ENCODE data around the gene MEPE. TPM values are rescaled to one million over a fixed set of nuclear protein-coding genes. Genes with fewer than 3 reads are reported as not detected.

Gene MEPE
- total RNA-seq, 1 experiment from 2014 or later, result not detected

DNA sequence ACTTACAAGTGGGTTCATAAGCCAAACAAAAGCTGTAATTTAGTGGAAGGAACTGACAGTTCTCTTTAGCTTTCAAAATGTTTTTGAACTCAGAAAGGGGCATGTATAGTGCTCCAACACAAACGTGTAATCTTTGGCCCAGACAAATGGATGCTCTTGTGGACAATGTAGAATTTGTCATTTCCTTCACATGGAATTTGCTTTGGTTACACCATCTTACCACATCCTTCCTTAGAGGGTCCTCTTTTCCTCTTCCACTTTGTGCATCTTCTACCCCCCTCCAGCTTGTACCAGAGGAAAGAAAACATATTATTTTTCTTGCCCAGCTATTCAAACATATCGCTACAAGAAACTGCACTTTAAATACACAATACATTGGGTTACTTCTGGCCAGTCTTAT is 42.4 kb downstream of the MEPE start:
- ATAC-seq (no peak), DNase-seq (ENCODE audit: low spot score) (no peak)
- CTCF ChIA-PET, result no interaction called here
- Mint-ChIP-seq H3K27ac (no peak overlapping the region), H3K4me1 (peaks cover 8% of the 10 kb centered on the region), H3K27me3 (ENCODE audit: low read depth) (no peaks in the 10 kb centered on the region), H3K36me3 (no peaks in the 10 kb centered on the region), H3K4me3 (no peak overlapping the region), H3K9me3 (peaks cover 4% of the 10 kb centered on the region)
- POLR2A ChIA-PET, result no interaction called here
- TF ChIP-seq, protein P1, sequence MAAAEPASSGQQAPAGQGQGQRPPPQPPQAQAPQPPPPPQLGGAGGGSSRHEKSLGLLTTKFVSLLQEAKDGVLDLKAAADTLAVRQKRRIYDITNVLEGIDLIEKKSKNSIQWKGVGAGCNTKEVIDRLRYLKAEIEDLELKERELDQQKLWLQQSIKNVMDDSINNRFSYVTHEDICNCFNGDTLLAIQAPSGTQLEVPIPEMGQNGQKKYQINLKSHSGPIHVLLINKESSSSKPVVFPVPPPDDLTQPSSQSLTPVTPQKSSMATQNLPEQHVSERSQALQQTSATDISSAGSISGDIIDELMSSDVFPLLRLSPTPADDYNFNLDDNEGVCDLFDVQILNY (CRISPR knock-in tag; IDR thresholded peaks at IDR 0.05), result no peak
- no peak for TF ChIP-seq TP53 (CRISPR knock-in tag; IDR thresholded peaks at IDR 0.05)
- TF ChIP-seq ZNF219 (CRISPR knock-in tag; IDR thresholded peaks at IDR 0.05; ENCODE audit: borderline replicate concordance), result no peak
- TF ChIP-seq, protein P2, sequence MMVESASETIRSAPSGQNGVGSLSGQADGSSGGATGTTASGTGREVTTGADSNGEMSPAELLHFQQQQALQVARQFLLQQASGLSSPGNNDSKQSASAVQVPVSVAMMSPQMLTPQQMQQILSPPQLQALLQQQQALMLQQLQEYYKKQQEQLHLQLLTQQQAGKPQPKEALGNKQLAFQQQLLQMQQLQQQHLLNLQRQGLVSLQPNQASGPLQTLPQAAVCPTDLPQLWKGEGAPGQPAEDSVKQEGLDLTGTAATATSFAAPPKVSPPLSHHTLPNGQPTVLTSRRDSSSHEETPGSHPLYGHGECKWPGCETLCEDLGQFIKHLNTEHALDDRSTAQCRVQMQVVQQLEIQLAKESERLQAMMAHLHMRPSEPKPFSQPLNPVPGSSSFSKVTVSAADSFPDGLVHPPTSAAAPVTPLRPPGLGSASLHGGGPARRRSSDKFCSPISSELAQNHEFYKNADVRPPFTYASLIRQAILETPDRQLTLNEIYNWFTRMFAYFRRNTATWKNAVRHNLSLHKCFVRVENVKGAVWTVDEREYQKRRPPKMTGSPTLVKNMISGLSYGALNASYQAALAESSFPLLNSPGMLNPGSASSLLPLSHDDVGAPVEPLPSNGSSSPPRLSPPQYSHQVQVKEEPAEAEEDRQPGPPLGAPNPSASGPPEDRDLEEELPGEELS (CRISPR knock-in tag; IDR thresholded peaks at IDR 0.05), result no peak
- no peak for TF ChIP-seq CBFB (CRISPR knock-in tag; IDR thresholded peaks at IDR 0.05; ENCODE audit: low read depth)
- TF ChIP-seq SMAD3 (CRISPR knock-in tag; IDR thresholded peaks at IDR 0.05; ENCODE audit: borderline replicate concordance), result no peak
- TF ChIP-seq ZBTB21 (CRISPR knock-in tag; IDR thresholded peaks at IDR 0.05; ENCODE audit: borderline replicate concordance), result no peak
- TF ChIP-seq ELF4 (CRISPR knock-in tag; IDR thresholded peaks at IDR 0.05; ENCODE audit: low read depth), result no peak
- TF ChIP-seq, protein P3, sequence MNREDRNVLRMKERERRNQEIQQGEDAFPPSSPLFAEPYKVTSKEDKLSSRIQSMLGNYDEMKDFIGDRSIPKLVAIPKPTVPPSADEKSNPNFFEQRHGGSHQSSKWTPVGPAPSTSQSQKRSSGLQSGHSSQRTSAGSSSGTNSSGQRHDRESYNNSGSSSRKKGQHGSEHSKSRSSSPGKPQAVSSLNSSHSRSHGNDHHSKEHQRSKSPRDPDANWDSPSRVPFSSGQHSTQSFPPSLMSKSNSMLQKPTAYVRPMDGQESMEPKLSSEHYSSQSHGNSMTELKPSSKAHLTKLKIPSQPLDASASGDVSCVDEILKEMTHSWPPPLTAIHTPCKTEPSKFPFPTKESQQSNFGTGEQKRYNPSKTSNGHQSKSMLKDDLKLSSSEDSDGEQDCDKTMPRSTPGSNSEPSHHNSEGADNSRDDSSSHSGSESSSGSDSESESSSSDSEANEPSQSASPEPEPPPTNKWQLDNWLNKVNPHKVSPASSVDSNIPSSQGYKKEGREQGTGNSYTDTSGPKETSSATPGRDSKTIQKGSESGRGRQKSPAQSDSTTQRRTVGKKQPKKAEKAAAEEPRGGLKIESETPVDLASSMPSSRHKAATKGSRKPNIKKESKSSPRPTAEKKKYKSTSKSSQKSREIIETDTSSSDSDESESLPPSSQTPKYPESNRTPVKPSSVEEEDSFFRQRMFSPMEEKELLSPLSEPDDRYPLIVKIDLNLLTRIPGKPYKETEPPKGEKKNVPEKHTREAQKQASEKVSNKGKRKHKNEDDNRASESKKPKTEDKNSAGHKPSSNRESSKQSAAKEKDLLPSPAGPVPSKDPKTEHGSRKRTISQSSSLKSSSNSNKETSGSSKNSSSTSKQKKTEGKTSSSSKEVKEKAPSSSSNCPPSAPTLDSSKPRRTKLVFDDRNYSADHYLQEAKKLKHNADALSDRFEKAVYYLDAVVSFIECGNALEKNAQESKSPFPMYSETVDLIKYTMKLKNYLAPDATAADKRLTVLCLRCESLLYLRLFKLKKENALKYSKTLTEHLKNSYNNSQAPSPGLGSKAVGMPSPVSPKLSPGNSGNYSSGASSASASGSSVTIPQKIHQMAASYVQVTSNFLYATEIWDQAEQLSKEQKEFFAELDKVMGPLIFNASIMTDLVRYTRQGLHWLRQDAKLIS (CRISPR knock-in tag; IDR thresholded peaks at IDR 0.05; ENCODE audit: borderline replicate concordance), result no peak

DNA sequence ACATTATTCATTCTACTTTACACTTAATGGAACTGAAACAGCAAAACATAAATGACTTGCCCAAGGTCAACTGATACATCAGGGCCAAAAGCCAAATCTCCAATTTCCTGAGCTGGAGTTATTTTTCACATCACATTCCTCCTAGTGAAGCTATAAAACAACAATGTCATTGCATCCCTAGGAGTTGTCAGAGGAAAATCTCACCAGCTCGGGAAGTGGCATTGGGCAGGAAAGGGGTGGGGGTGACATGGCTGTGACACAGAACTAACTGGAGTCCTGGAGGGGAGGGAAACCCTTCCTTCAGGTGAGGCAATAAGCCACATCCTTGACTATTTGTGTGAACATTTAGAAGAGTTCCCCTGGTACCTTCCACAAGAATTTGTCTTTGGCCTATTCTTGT is 47.3 kb downstream of the MEPE start:
- Mint-ChIP-seq H3K9me3 (peaks cover 4% of the 10 kb centered on the region), H3K36me3 (no peaks in the 10 kb centered on the region), H3K4me3 (no peak overlapping the region), H3K27ac (no peak overlapping the region), H3K4me1 (no peaks in the 10 kb centered on the region), H3K27me3 (ENCODE audit: low read depth) (no peaks in the 10 kb centered on the region)
- ATAC-seq (no peak), DNase-seq (ENCODE audit: low spot score) (no peak)
- ChIA-PET CTCF (no interaction called here), POLR2A (no interaction called here)
- TF ChIP-seq SOX15 (CRISPR knock-in tag; IDR thresholded peaks at IDR 0.05) (no peak), NFE2L1 (CRISPR knock-in tag; IDR thresholded peaks at IDR 0.05) (no peak), TP53 (CRISPR knock-in tag; IDR thresholded peaks at IDR 0.05) (no peak), JAZF1 (CRISPR knock-in tag; IDR thresholded peaks at IDR 0.05) (no peak), ZNF671 (CRISPR knock-in tag; IDR thresholded peaks at IDR 0.05) (no peak), JUN (CRISPR knock-in tag; IDR thresholded peaks at IDR 0.05) (no peak), NR2C2 (CRISPR knock-in tag; IDR thresholded peaks at IDR 0.05) (no peak), GABPB1 (CRISPR knock-in tag; IDR thresholded peaks at IDR 0.05) (no peak), ZNF263 (CRISPR knock-in tag; IDR thresholded peaks at IDR 0.05; ENCODE audit: low read depth) (no peak)
- TF ChIP-seq, protein P4, sequence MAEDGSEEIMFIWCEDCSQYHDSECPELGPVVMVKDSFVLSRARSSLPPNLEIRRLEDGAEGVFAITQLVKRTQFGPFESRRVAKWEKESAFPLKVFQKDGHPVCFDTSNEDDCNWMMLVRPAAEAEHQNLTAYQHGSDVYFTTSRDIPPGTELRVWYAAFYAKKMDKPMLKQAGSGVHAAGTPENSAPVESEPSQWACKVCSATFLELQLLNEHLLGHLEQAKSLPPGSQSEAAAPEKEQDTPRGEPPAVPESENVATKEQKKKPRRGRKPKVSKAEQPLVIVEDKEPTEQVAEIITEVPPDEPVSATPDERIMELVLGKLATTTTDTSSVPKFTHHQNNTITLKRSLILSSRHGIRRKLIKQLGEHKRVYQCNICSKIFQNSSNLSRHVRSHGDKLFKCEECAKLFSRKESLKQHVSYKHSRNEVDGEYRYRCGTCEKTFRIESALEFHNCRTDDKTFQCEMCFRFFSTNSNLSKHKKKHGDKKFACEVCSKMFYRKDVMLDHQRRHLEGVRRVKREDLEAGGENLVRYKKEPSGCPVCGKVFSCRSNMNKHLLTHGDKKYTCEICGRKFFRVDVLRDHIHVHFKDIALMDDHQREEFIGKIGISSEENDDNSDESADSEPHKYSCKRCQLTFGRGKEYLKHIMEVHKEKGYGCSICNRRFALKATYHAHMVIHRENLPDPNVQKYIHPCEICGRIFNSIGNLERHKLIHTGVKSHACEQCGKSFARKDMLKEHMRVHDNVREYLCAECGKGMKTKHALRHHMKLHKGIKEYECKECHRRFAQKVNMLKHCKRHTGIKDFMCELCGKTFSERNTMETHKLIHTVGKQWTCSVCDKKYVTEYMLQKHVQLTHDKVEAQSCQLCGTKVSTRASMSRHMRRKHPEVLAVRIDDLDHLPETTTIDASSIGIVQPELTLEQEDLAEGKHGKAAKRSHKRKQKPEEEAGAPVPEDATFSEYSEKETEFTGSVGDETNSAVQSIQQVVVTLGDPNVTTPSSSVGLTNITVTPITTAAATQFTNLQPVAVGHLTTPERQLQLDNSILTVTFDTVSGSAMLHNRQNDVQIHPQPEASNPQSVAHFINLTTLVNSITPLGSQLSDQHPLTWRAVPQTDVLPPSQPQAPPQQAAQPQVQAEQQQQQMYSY (CRISPR knock-in tag; IDR thresholded peaks at IDR 0.05), result no peak
- TF ChIP-seq, protein P5, sequence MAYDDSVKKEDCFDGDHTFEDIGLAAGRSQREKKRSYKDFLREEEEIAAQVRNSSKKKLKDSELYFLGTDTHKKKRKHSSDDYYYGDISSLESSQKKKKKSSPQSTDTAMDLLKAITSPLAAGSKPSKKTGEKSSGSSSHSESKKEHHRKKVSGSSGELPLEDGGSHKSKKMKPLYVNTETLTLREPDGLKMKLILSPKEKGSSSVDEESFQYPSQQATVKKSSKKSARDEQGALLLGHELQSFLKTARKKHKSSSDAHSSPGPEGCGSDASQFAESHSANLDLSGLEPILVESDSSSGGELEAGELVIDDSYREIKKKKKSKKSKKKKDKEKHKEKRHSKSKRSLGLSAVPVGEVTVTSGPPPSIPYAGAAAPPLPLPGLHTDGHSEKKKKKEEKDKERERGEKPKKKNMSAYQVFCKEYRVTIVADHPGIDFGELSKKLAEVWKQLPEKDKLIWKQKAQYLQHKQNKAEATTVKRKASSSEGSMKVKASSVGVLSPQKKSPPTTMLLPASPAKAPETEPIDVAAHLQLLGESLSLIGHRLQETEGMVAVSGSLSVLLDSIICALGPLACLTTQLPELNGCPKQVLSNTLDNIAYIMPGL (CRISPR knock-in tag; IDR thresholded peaks at IDR 0.05), result no peak
- TF ChIP-seq, protein P6, sequence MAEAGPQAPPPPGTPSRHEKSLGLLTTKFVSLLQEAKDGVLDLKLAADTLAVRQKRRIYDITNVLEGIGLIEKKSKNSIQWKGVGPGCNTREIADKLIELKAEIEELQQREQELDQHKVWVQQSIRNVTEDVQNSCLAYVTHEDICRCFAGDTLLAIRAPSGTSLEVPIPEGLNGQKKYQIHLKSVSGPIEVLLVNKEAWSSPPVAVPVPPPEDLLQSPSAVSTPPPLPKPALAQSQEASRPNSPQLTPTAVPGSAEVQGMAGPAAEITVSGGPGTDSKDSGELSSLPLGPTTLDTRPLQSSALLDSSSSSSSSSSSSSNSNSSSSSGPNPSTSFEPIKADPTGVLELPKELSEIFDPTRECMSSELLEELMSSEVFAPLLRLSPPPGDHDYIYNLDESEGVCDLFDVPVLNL (CRISPR knock-in tag; IDR thresholded peaks at IDR 0.05; ENCODE audit: borderline replicate concordance, low read depth), result no peak
- TF ChIP-seq, protein P7, sequence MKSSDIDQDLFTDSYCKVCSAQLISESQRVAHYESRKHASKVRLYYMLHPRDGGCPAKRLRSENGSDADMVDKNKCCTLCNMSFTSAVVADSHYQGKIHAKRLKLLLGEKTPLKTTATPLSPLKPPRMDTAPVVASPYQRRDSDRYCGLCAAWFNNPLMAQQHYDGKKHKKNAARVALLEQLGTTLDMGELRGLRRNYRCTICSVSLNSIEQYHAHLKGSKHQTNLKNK (CRISPR knock-in tag; IDR thresholded peaks at IDR 0.05), result no peak

All from WTC11 (cell line).